BJ (cell line): Measurements from ENCODE around the gene KRT13. TPM values are rescaled to one million over a fixed set of nuclear protein-coding genes. Genes with fewer than 3 reads are reported as not detected.

Source experiments
- CTCF ChIA-PET: fragments of 350-600 bp; formaldehyde crosslinking; extraction: SDS; loops from one replicate; lab custom pipeline; 2021; ENCODE audit warnings: antibody characterized with exemption, inconsistent platforms; lab: Yijun Ruan, JAX
- POLR2A ChIA-PET: fragments of 300-600 bp; sonication (Branson Sonifier 250); formaldehyde crosslinking; extraction: SDS; loops from one replicate; lab custom pipeline; 2021; ENCODE audit warnings: antibody characterized with exemption; lab: Charles Lee
- DNase-seq: peaks from one replicate; pipeline ENCODE4 v3.0.0-alpha.2; 2011; ENCODE audit warnings: low read depth
- H3K27me3 ChIP-seq: 2 replicates; pipeline ENCODE4 v1.6.0; 2011; ENCODE audit warnings: low read length; ENCODE audit not compliant: control insufficient read depth, insufficient read depth
- H3K36me3 ChIP-seq: 2 replicates; pipeline ENCODE4 v1.5.1; 2011; ENCODE audit warnings: low read length; ENCODE audit not compliant: control insufficient read depth, insufficient read depth
- H3K4me3 ChIP-seq: 2 replicates; pipeline ENCODE4 v1.5.1; 2011; ENCODE audit warnings: low read depth, mild to moderate bottlenecking, control low read depth, low read length
- polyA plus RNA-seq: library from polyadenylated mRNA; depleted of rRNA; stranded (reverse); fragments of >200 nt; gene quantifications from 2 replicates; pipeline ENCODE4 v1.2.3, GENCODE V29; 2011
- TF ChIP-seq, protein P1 (sequence below): IDR thresholded peaks from 2 replicates; pipeline ENCODE4 v1.5.1; 2011; ENCODE audit warnings: low read depth, mild to moderate bottlenecking, control low read depth, inconsistent platforms, low read length, moderate library complexity; ENCODE audit not compliant: insufficient read depth

The KRT13 gene
- polyA plus RNA-seq, 1 experiment = 0.27 TPM

DNA sequence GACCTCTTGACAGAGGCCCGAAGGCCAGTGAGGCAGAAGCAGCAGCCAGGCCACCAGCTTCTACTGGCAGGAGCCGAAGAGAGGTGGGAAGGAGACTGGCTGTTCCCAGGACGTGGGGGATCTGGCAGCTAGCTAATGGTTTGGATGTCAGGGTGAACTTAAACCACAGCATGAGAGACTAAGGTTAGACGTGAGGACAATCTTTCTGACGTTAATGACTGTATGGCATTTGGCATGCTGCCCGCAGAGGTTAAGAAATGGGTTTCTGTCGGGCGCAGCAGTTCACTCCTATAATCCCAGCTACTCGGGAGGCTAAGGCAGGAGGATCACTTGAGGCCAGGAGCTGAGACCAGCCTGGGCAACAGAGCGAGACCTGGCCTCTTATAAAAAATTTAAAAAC lies 6.3 kb upstream of the KRT13 start:
- no peak overlapping the region for H3K4me3 ChIP-seq
- no peaks in the 10 kb centered on the region for H3K27me3 ChIP-seq
- DNase-seq = no peak
- CTCF ChIA-PET = interaction anchor here (1.0 kb wide), 1 partner anchor 657 kb away, joined by 4 read pairs; no protein-coding TSS in a partner anchor
- H3K36me3 ChIP-seq = no peaks in the 10 kb centered on the region
- TF ChIP-seq, protein P1, sequence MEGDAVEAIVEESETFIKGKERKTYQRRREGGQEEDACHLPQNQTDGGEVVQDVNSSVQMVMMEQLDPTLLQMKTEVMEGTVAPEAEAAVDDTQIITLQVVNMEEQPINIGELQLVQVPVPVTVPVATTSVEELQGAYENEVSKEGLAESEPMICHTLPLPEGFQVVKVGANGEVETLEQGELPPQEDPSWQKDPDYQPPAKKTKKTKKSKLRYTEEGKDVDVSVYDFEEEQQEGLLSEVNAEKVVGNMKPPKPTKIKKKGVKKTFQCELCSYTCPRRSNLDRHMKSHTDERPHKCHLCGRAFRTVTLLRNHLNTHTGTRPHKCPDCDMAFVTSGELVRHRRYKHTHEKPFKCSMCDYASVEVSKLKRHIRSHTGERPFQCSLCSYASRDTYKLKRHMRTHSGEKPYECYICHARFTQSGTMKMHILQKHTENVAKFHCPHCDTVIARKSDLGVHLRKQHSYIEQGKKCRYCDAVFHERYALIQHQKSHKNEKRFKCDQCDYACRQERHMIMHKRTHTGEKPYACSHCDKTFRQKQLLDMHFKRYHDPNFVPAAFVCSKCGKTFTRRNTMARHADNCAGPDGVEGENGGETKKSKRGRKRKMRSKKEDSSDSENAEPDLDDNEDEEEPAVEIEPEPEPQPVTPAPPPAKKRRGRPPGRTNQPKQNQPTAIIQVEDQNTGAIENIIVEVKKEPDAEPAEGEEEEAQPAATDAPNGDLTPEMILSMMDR = no peak
- POLR2A ChIA-PET = no interaction called here

DNA sequence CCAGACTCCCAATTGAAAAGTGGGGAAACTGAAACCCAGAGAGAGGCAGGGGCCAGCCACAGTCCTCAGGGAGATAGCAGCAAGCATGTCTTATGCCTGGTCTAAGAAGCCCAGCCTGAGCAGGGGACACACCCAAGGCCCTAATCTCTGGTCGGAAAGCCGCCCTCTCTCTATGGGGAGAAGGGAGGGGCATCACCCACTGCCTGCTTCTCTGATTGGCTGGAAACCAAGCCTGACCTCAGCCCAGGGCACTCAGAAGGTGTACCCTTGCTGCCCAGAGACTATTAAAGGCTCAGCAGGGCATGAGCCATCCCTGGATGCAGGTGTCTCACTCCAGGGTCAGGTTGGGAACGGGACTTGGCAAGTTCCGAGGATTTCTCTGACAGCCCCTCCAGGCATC lies 5.7 kb upstream of the KRT13 start:
- POLR2A ChIA-PET = no interaction called here

DNA sequence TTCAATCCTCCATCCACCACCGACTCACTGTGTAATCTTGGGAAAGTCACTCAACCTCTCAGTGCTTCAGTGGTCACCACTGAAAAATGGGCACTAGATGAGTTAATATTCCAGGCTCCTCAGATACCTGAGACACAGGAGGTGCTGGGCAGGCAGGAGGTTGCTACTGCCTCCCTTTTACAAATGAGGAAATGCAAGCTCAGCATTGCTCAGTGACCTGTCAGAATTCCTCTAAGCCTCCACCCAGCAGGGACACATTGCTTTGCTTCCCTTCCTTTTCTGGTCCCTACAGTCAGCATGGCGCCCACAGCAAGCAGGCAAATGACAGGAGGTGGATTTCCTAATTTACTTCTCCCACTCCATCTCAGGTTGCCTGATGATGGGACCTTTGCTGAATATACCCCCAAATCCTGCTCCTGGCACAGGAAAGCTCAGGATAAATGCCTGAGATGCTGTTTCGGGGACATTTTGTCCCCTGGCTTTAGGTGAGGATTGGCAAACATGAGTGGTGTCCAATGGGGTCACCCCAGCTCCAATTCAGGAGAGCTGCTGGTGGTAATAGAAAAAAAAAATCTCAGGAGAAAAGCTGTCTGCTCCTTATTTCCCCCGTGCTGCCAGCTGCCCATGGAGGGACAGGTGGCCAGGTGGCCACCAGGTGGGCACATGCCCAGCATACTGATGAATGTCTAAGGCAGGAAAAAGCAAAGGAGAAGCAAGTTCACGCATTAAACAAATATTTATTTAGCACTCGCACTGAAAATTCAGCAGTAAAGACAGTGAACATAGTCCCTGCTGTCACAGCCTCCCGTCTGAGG lies 5.0 kb upstream of the KRT13 start:
- ChIA-PET CTCF (interaction anchor here (0.7 to 0.8 kb wide), 2 partner anchors 39 to 152 kb away, joined by 3 read pairs; no protein-coding TSS in a partner anchor), POLR2A (no interaction called here)

More for the DNA sequence above, 5.7 kb upstream of the KRT13 start:
- Histone ChIP-seq H3K36me3 (no peaks in the 10 kb centered on the region), H3K27me3 (no peaks in the 10 kb centered on the region), H3K4me3 (no peak overlapping the region)
- TF ChIP-seq, protein P1 = no peak
- CTCF ChIA-PET = interaction anchor here (0.8 kb wide), 1 partner anchor 38 kb away, joined by 3 read pairs; no protein-coding TSS in a partner anchor
- DNase-seq = no peak

DNA sequence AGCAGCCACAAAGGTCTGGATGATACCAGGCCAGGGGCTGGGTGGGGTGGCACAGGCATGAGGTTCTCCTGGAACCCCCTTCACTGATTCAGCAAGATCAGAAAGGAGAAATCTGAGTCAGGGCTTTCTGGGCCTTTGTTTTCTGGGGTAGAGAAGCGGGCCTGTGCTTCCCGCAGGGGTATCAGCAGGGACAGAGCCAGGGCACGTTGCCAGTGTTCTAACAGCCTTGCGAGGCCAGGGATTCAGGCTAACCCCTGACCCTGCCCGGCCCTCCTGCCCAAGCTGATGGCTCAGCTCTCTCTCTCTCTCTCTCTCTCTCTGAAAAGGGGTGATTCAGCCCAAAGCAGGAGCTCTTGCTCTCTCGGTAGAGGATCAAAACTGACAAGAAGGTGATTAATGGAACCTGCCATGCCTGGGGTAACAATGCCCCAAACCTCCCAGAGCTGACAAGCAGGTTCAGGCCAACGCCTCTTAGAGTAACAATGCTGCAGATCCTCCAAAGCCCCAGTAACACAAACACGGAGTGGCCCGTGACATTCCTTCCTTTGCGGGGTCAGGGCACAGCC lies 2.0 kb upstream of the KRT13 start:
- no peaks in the 10 kb centered on the region for H3K27me3 ChIP-seq
- DNase-seq = no peak
- ChIA-PET POLR2A (no interaction called here), CTCF (interaction anchor here (1.1 to 3.0 kb wide), 4 partner anchors 10 to 141 kb away, joined by 3 to 11 read pairs (median 4); no protein-coding TSS in a partner anchor)
- H3K36me3 ChIP-seq = no peaks in the 10 kb centered on the region
- no peak overlapping the region for H3K4me3 ChIP-seq
- TF ChIP-seq, protein P1 = no peak

More for the DNA sequence above, 5.0 kb upstream of the KRT13 start:
- H3K27me3 ChIP-seq = no peaks in the 10 kb centered on the region
- TF ChIP-seq, protein P1 = no peak
- no peak overlapping the region for H3K4me3 ChIP-seq
- DNase-seq = no peak
- H3K36me3 ChIP-seq = no peaks in the 10 kb centered on the region
